ENCODE measurements around the gene ZSWIM3.

DNA sequence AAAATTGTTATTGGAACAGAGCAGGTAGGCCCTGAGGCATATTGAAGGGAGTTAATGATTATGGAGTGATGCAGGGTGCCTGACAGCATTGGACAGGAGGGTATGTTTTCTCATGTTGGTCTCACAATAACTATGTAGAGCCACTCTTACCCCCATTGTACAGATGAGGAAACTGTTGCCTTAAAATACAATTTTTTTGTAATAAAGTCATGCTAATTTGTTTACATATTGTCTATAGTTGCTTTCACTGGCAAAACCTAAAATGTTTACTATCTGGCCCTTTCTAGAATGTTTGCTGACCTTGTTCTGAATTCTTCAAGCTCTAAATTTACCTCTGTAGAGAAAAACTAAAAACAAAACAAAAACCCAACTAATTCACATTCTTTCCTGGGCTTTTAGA, 5.9 kb upstream of the ZSWIM3 start:
- TF ChIP-seq, protein P1, sequence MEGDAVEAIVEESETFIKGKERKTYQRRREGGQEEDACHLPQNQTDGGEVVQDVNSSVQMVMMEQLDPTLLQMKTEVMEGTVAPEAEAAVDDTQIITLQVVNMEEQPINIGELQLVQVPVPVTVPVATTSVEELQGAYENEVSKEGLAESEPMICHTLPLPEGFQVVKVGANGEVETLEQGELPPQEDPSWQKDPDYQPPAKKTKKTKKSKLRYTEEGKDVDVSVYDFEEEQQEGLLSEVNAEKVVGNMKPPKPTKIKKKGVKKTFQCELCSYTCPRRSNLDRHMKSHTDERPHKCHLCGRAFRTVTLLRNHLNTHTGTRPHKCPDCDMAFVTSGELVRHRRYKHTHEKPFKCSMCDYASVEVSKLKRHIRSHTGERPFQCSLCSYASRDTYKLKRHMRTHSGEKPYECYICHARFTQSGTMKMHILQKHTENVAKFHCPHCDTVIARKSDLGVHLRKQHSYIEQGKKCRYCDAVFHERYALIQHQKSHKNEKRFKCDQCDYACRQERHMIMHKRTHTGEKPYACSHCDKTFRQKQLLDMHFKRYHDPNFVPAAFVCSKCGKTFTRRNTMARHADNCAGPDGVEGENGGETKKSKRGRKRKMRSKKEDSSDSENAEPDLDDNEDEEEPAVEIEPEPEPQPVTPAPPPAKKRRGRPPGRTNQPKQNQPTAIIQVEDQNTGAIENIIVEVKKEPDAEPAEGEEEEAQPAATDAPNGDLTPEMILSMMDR (IDR thresholded peaks at IDR 0.05; ENCODE audit: low read depth, low read length, poor library complexity, severe bottlenecking) = no peak
- no peak for TF ChIP-seq EZH2phosphoT487 (IDR thresholded peaks at IDR 0.05; ENCODE audit: borderline replicate concordance, low read length)

Data from DOHH2 (cell line).